T-cell (primary cell): Measurements from ENCODE around the gene MCRIP2. TPM values are rescaled to one million over a fixed set of nuclear protein-coding genes. Genes with fewer than 3 reads are reported as not detected.

Source experiments
- ATAC-seq, 4 experiments: fragments of 200-7000 bp in 3 of 4; fragments of 150-1000 bp in 1 of 4; cut with Tn5 transposase; replicated peaks in 1 of 4; 1 replicate in 3 of 4; 2 replicates in 1 of 4; pipeline ENCODE4 v1.10.0; 2021; ENCODE audit warnings: moderate library complexity in 3 of 4, mild to moderate bottlenecking in 2 of 4, moderate number of reproducible peaks in 1 of 4
- CTCF ChIA-PET, 2 donors: fragments of 300-600 bp; sonication (Branson Sonifier 250); formaldehyde crosslinking; loops; one replicate each; lab custom pipeline; 2022; ENCODE audit warnings: antibody characterized with exemption in 2 of 2; lab: Charles Lee
- POLR2A ChIA-PET, 2 donors: fragments of 300-600 bp; sonication (Branson Sonifier 250); formaldehyde crosslinking; loops; one replicate each; lab custom pipeline; 2022; ENCODE audit warnings: antibody characterized with exemption in 2 of 2; lab: Charles Lee
- DNase-seq, 35 experiments: peaks; one replicate each; pipeline versions ENCODE4 v3.0.0 to v3.0.0-alpha.2; 2013 to 2023
- H3K27ac ChIP-seq: one replicate; pipeline ENCODE4 v1.5.1; 2013; ENCODE audit warnings: low read length
- H3K27me3 ChIP-seq, 2 experiments: replicated peaks in 1 of 2; 1 replicate in 1 of 2; 2 replicates in 1 of 2; pipeline versions ENCODE4 v1.6.1 to v1.7.0; 2013; ENCODE audit warnings: low read length in 1 of 2, mixed read lengths in 1 of 2; ENCODE audit not compliant: control insufficient read depth in 2 of 2, insufficient read depth in 2 of 2; ENCODE audit errors: extremely low read depth in 1 of 2
- H3K36me3 ChIP-seq, 2 donors: 1 replicate in 1 of 2; 2 replicates in 1 of 2; pipeline versions ENCODE4 v1.6.1 to v1.7.0; 2013; ENCODE audit warnings: low read length in 1 of 2; ENCODE audit not compliant: control insufficient read depth in 2 of 2, insufficient read depth in 1 of 2; ENCODE audit errors: extremely low read depth in 1 of 2
- H3K4me1 ChIP-seq, 2 experiments: 1 replicate in 1 of 2; 2 replicates in 1 of 2; pipeline versions ENCODE4 v1.6.1 to v1.7.0; 2013; ENCODE audit warnings: low read length in 2 of 2, mixed read lengths in 1 of 2; ENCODE audit not compliant: insufficient read depth in 2 of 2, control insufficient read depth in 1 of 2; ENCODE audit errors: extremely low read depth in 1 of 2
- H3K4me3 ChIP-seq, 2 donors: 1 replicate in 1 of 2; 2 replicates in 1 of 2; pipeline versions ENCODE4 v1.5.1 to v1.7.0; 2013; ENCODE audit warnings: mild to moderate bottlenecking in 2 of 2, low read length in 1 of 2, moderate library complexity in 1 of 2; ENCODE audit not compliant: control insufficient read depth in 1 of 2; ENCODE audit errors: extremely low read depth in 1 of 2
- H3K9me3 ChIP-seq: 2 replicates; pipeline ENCODE4 v1.7.0; 2013
- H3K27ac Mint-ChIP-seq, 2 donors: one replicate each; pipeline ENCODE4 v1.8.0; 2020 to 2021; ENCODE audit warnings: mild to moderate bottlenecking in 2 of 2, mixed read lengths in 2 of 2
- H3K27me3 Mint-ChIP-seq, 2 donors: one replicate each; pipeline ENCODE4 v1.8.0; 2021 to 2022; ENCODE audit warnings: mixed read lengths in 2 of 2
- H3K36me3 Mint-ChIP-seq: one replicate; pipeline ENCODE4 v1.8.0; 2021; ENCODE audit warnings: mixed read lengths
- H3K4me1 Mint-ChIP-seq, 3 donors: one replicate each; pipeline ENCODE4 v1.8.0; 2020 to 2022; ENCODE audit warnings: mixed read lengths in 3 of 3, mild to moderate bottlenecking in 1 of 3
- H3K4me3 Mint-ChIP-seq, 3 donors: one replicate each; pipeline ENCODE4 v1.8.0; 2020 to 2022; ENCODE audit warnings: mild to moderate bottlenecking in 3 of 3, mixed read lengths in 3 of 3, moderate library complexity in 3 of 3
- H3K9me3 Mint-ChIP-seq, 3 donors: one replicate each; pipeline ENCODE4 v1.8.0; 2020 to 2022; ENCODE audit warnings: mixed read lengths in 3 of 3
- WGBS: methylation state at CpG from one replicate; pipeline ENCODE4 v1.1.5; 2013; ENCODE audit warnings: missing lambda C conversion rate; ENCODE audit not compliant: insufficient coverage; 5-methylcytosine and 5-hydroxymethylcytosine counted together
- total RNA-seq, 35 experiments: library from RNA in 6 of 35; stranded (reverse) in 6 of 35; fragments of 120-200 nt in 1 of 35; gene quantifications; one replicate each; pipeline versions ENCODE4 v1.2.1 to v1.2.4 and lab custom pipeline; 2013 to 2026

The MCRIP2 gene
- total RNA-seq, 5 donors from 2014 or later (not counting 1 experiment from before 2014, with no cell fraction given) = 19.1 to 43.0 (median 40.0) TPM

DNA sequence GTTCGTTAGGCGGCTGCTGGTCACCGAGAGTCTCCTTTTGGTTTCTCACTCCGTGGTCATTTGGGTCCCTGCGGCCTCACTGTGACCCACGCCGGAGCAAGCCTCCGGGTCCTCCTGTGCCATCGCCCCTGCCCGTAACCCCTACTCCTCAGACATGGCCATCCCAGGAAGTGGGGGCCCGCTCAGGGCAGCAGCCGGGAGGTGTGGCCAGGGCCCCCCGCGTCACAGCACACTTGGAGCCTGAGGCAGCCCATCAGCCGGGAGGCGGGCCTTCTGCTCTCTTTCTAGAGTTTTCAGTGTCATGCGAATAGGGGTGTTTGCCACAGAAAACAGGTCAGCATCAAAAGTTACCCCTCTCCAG is 18.7 kb upstream of the MCRIP2 start:
- no peaks in the 10 kb centered on the region for H3K27me3 Mint-ChIP-seq
- ChIA-PET CTCF (no interaction called here), POLR2A (no interaction called here)
- Histone ChIP-seq H3K27me3 (no peaks in the 10 kb centered on the region), H3K36me3 (peaks cover 12 to 22% of the 10 kb centered on the region in 2 donors), H3K9me3 (no peaks in the 10 kb centered on the region), H3K4me3 (no peak overlapping the region), H3K27ac (no peak overlapping the region), H3K4me1 (no peaks in the 10 kb centered on the region)
- ATAC-seq (no peak), DNase-seq (no peak)
- H3K9me3 Mint-ChIP-seq = no peaks in the 10 kb centered on the region
- H3K4me3 Mint-ChIP-seq = no peak overlapping the region
- no peaks in the 10 kb centered on the region for H3K36me3 Mint-ChIP-seq
- no peaks in the 10 kb centered on the region for H3K4me1 Mint-ChIP-seq
- WGBS = 94% methylated on average over 15 of the region's 17 CpGs
- H3K27ac Mint-ChIP-seq = no peak overlapping the region

DNA sequence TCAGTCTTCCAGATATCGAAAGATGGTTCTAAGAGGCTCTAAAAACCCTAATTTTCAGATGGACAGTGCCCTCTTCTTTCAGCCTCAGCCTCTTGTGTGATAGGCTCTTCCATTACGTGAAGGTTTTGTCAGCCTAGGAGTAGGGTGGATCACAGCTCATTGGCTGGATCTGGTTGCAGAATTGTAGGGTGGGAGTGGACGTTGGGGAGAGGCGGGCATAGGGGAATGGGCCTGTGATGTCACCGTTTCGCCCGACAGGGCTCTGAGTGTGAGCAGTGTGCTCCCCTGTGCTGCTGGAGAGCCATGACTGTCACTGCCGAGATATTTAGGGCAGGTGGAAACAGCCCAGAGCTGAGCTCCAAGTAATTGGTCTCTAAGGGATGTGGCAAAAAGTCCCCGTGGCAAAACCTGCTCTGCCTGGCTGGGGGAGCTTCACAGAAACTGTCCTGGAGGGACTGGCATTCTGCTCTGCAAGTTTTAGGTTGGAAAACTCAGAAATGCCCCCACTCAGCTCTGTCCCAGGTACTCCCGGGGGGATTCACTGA is 17.0 kb upstream of the MCRIP2 start:
- POLR2A ChIA-PET = no interaction called here
- ATAC-seq (no peak), DNase-seq (no peak)
- H3K36me3 ChIP-seq = peaks cover 12 to 22% of the 10 kb centered on the region in 2 donors
- no peak overlapping the region for H3K27ac Mint-ChIP-seq
- CTCF ChIA-PET = no interaction called here
- no peaks in the 10 kb centered on the region for H3K4me1 ChIP-seq
- H3K4me1 Mint-ChIP-seq = no peaks in the 10 kb centered on the region
- H3K9me3 Mint-ChIP-seq = no peaks in the 10 kb centered on the region
- H3K4me3 ChIP-seq = no peak overlapping the region
- H3K27me3 ChIP-seq = no peaks in the 10 kb centered on the region
- no peak overlapping the region for H3K27ac ChIP-seq
- no peak overlapping the region for H3K4me3 Mint-ChIP-seq
- WGBS = 95% methylated on average over 9 of the region's 10 CpGs
- H3K36me3 Mint-ChIP-seq = no peaks in the 10 kb centered on the region
- no peaks in the 10 kb centered on the region for H3K9me3 ChIP-seq
- no peaks in the 10 kb centered on the region for H3K27me3 Mint-ChIP-seq

DNA sequence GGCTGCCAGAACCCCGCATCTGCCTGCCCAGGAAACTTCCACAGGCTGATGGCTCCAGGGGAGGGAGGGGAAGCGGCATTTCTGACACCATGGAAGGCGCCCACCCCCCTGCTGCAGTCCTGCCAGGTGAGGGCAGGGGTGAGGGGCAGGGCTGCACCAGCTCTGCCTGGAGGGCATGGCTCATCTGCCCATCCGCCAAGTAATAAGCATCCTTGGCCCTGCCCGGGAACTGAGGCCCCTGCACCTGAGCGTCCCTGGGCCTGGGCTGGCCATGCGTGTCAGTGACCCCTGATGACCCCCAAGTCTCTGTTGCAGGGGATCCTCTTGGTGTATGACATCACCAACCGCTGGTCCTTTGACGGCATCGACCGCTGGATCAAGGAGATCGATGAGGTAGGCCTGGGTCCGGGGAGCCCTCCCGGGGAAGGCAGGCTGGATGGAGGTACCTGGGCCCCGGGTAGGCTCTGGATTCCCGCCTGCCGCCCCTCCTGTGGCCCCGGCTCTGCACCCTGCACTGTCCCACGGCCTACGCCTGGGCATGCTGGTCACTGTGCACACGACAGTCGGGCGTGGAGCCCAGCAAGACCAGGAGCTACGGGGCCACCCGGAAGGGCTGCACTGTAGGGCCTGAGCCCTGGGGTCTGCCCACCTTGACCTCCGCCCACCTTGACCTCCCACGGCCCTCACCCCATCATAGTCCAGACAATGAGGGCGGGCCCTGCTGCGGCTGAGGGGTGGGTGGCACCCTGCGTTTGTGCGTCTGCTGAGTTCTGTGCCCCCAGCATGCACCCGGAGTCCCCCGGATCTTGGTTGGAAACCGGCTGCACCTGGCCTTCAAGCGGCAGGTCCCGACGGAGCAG is 16.3 kb upstream of the MCRIP2 start:
- no peak for DNase-seq
- CTCF ChIA-PET = no interaction called here
- H3K36me3 ChIP-seq = peaks cover 12 to 22% of the 10 kb centered on the region in 2 donors

DNA sequence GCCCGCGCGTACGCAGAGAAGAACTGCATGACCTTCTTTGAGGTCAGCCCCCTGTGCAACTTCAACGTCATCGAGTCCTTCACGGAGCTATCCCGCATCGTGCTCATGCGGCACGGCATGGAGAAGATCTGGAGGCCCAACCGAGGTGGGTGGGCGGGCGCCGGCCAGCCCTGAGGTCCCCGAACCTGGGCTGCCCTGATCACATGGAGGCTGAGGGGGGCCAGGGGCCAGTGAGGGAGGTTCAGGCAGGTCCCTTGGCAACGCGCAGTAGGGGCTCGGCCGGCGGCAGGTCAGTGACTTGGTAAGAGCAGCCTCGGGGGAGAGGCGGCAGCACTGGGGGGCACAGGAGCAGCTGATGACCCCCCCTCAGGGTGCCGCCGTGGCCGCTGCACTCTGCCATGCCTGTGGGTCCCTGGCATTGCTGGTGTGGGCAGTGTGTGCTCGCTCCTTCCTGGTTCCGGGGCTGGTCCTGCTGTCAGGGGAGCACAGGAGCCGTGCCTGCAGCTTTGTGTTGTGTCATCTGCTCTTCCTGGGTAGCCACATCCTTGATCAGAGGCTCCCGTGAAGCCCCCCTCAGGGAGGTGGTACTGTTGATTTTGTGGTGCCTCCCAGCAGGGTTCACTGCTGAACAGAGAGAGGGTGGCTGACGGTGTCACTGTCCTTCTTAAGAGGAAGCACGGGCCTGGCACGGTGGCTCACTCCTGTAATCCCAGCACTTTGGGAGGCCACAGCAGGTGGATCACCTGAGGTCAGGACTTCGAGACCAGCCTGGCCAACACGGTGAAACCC is 15.5 kb upstream of the MCRIP2 start:
- POLR2A ChIA-PET = no interaction called here
- Mint-ChIP-seq H3K27ac (no peak overlapping the region), H3K4me3 (no peak overlapping the region), H3K9me3 (no peaks in the 10 kb centered on the region), H3K4me1 (no peaks in the 10 kb centered on the region), H3K36me3 (no peaks in the 10 kb centered on the region), H3K27me3 (no peaks in the 10 kb centered on the region)
- H3K4me3 ChIP-seq = no peak overlapping the region
- ATAC-seq (no peak), DNase-seq (no peak)
- H3K9me3 ChIP-seq = no peaks in the 10 kb centered on the region
- no peaks in the 10 kb centered on the region for H3K27me3 ChIP-seq
- H3K36me3 ChIP-seq = peaks cover 12 to 22% of the 10 kb centered on the region in 2 donors
- peaks cover 0 to 4% of the 10 kb centered on the region in 2 experiments for H3K4me1 ChIP-seq
- CTCF ChIA-PET = no interaction called here
- WGBS = 97% methylated on average over 31 of the region's 35 CpGs
- H3K27ac ChIP-seq = no peak overlapping the region

More for the DNA sequence above, 16.3 kb upstream of the MCRIP2 start:
- H3K9me3 Mint-ChIP-seq = no peaks in the 10 kb centered on the region
- H3K4me1 Mint-ChIP-seq = no peaks in the 10 kb centered on the region
- H3K4me3 Mint-ChIP-seq = no peak overlapping the region
- no peak for ATAC-seq
- POLR2A ChIA-PET = no interaction called here
- no peak overlapping the region for H3K27ac ChIP-seq
- no peaks in the 10 kb centered on the region for H3K9me3 ChIP-seq
- H3K27me3 ChIP-seq = no peaks in the 10 kb centered on the region
- no peak overlapping the region for H3K4me3 ChIP-seq
- no peaks in the 10 kb centered on the region for H3K4me1 ChIP-seq
- no peak overlapping the region for H3K27ac Mint-ChIP-seq
- WGBS = 94% methylated on average over 33 of the region's 37 CpGs
- H3K36me3 Mint-ChIP-seq = no peaks in the 10 kb centered on the region
- no peaks in the 10 kb centered on the region for H3K27me3 Mint-ChIP-seq

DNA sequence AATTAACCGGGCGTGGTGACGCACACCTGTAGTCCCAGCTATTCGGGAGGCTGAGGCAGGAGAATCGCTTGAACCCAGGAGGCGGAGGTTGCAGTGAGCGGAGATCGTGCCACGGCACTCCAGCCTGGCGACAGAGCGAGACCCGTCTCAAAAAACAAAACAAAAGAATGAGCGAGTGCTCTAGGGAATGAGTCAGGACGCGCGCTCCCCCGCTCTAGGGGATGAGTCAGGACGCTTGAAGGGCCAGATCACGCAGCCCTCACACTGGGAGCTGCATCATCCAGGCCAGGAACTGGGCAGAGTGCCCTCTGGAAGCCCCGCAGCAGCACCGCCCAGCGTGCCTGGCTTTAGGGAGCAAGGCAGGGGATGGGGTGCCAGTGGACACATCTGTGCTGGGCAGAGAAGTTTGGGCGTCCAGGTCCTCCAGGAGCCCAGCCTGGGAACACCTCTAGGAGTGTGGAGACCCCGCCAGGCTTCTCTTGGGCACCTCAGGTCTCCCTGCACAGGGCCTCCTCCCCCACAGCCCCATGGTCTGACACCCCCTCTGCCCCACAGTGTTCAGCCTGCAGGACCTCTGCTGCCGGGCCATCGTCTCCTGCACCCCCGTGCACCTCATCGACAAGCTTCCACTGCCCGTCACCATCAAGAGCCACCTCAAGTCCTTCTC is 14.7 kb upstream of the MCRIP2 start:
- ATAC-seq (no peak), DNase-seq (no peak)
- CTCF ChIA-PET = no interaction called here
- Mint-ChIP-seq H3K4me3 (no peak overlapping the region), H3K27ac (no peak overlapping the region), H3K36me3 (no peaks in the 10 kb centered on the region), H3K4me1 (no peaks in the 10 kb centered on the region), H3K27me3 (no peaks in the 10 kb centered on the region), H3K9me3 (no peaks in the 10 kb centered on the region)
- Histone ChIP-seq H3K36me3 (peaks cover 12 to 18% of the 10 kb centered on the region in 2 donors), H3K4me1 (peaks cover 0 to 5% of the 10 kb centered on the region in 2 experiments), H3K27ac (no peak overlapping the region), H3K4me3 (no peak overlapping the region), H3K27me3 (no peaks in the 10 kb centered on the region), H3K9me3 (no peaks in the 10 kb centered on the region)
- WGBS = 96% methylated on average over 26 of the region's 29 CpGs
- POLR2A ChIA-PET = no interaction called here
